HEK293 (cell line): Measurements from ENCODE around the gene IFNLR1.

Experiments used
- CTCF ChIP-seq: fragments of 450-650 bp; formaldehyde crosslinking; IDR thresholded peaks from 2 replicates; pipeline ENCODE4 v1.5.1; 2016; ENCODE audit warnings: missing biosample characterization, missing genetic modification characterization
- ZNF211 ChIP-seq: fragments of 450-650 bp; formaldehyde crosslinking; IDR thresholded peaks from 2 replicates; pipeline ENCODE4 v1.5.1; 2016; ENCODE audit warnings: low read depth, missing biosample characterization, missing genetic modification characterization
- ZNF23 ChIP-seq: fragments of 450-650 bp; formaldehyde crosslinking; IDR thresholded peaks from 2 replicates; pipeline ENCODE4 v1.5.1; 2016; ENCODE audit warnings: missing biosample characterization, missing genetic modification characterization, borderline replicate concordance
- ZNF529 ChIP-seq: fragments of 450-650 bp; formaldehyde crosslinking; IDR thresholded peaks from 2 replicates; pipeline ENCODE4 v1.5.1; 2017; ENCODE audit warnings: missing genetic modification characterization, missing biosample characterization; ENCODE audit not compliant: insufficient replicate concordance
- TF ChIP-seq, protein P1 (sequence below): fragments of 450-650 bp; formaldehyde crosslinking; IDR thresholded peaks from 2 replicates; pipeline ENCODE4 v1.5.1; 2017; ENCODE audit warnings: missing biosample characterization, missing genetic modification characterization
- TF ChIP-seq, protein P2 (sequence below): fragments of 450-650 bp; formaldehyde crosslinking; IDR thresholded peaks from 2 replicates; pipeline ENCODE4 v1.5.1; 2016; ENCODE audit warnings: missing biosample characterization, missing genetic modification characterization

DNA sequence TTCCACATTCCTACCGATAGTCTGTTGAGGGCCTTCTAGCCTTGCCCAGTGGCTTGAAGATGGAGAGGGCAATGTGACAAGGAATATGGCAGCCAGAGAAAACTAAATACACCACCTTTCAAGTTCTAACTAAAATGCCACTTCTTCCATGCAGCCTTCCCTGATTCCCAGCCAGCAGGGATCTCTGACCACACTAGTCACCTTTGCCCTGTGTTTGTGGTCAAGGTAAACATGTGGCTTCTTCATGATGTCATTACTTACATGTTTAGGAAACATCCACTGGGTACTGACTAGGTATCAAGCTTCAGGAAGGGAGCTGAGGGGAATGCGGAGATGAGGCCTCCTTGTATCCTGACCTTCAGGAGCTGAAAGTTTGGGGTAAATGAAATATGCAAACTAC, 21.6 kb downstream of the IFNLR1 start:
- TF ChIP-seq, protein P1, sequence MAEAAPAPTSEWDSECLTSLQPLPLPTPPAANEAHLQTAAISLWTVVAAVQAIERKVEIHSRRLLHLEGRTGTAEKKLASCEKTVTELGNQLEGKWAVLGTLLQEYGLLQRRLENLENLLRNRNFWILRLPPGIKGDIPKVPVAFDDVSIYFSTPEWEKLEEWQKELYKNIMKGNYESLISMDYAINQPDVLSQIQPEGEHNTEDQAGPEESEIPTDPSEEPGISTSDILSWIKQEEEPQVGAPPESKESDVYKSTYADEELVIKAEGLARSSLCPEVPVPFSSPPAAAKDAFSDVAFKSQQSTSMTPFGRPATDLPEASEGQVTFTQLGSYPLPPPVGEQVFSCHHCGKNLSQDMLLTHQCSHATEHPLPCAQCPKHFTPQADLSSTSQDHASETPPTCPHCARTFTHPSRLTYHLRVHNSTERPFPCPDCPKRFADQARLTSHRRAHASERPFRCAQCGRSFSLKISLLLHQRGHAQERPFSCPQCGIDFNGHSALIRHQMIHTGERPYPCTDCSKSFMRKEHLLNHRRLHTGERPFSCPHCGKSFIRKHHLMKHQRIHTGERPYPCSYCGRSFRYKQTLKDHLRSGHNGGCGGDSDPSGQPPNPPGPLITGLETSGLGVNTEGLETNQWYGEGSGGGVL (tag by site-specific recombination): no peak
- TF ChIP-seq ZNF23 (tag by site-specific recombination) (no peak), CTCF (tag by site-specific recombination) (no peak), ZNF211 (no peak), ZNF529 (tag by site-specific recombination) (no peak)
- TF ChIP-seq, protein P2, sequence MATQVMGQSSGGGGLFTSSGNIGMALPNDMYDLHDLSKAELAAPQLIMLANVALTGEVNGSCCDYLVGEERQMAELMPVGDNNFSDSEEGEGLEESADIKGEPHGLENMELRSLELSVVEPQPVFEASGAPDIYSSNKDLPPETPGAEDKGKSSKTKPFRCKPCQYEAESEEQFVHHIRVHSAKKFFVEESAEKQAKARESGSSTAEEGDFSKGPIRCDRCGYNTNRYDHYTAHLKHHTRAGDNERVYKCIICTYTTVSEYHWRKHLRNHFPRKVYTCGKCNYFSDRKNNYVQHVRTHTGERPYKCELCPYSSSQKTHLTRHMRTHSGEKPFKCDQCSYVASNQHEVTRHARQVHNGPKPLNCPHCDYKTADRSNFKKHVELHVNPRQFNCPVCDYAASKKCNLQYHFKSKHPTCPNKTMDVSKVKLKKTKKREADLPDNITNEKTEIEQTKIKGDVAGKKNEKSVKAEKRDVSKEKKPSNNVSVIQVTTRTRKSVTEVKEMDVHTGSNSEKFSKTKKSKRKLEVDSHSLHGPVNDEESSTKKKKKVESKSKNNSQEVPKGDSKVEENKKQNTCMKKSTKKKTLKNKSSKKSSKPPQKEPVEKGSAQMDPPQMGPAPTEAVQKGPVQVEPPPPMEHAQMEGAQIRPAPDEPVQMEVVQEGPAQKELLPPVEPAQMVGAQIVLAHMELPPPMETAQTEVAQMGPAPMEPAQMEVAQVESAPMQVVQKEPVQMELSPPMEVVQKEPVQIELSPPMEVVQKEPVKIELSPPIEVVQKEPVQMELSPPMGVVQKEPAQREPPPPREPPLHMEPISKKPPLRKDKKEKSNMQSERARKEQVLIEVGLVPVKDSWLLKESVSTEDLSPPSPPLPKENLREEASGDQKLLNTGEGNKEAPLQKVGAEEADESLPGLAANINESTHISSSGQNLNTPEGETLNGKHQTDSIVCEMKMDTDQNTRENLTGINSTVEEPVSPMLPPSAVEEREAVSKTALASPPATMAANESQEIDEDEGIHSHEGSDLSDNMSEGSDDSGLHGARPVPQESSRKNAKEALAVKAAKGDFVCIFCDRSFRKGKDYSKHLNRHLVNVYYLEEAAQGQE (tag by site-specific recombination): no peak
